ENCODE measurements around the gene OTOF.

Gene OTOF

DNA sequence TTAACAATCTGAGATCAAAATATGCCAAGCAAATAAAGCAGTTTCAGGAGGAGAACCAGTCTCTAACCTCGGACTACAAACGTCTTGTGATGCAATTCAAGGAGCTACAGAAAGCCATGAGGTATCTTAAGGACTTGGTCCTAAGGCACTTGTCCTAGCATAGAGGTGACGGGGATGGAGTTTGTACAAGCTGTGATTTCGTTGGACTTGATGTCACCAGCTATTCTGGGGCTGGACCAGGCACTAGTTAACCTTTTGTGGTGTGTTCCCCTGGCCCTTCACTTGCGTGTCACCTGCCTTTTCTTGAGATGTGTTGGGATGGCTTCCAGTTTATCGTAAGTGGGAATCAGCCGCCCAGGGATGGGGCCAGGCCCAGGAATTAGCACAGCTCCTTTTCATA lies 33.7 kb downstream of the OTOF start:
- DNase-seq: no peak

- no peak for DNase-seq
Measured at GRCh38 chr2:26442707-26443106, 35.2 kb downstream of the OTOF start.

DNA sequence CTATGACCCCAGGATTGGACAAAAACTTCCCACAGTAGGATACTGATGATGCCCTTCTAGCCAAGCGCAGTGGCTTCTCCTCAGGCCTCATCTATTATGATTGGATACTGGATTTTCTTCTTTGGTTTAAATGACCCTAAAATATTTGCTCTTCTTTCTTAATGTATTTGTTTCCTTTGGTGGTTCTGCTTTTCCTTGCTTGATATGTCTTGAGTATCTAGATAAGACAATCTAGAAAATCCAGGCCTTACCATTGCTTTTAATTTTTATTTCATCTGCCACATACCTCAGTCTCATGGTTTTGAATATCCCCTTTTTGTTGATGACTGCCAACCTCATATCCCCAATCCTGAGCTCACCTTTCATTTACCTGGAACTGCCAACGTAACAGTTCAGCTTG lies 35.6 kb downstream of the OTOF start:
- DNase-seq: no peak

- DNase-seq: no peak
Measured at GRCh38 chr2:26438926-26439325, 39.0 kb downstream of the OTOF start.

DNA sequence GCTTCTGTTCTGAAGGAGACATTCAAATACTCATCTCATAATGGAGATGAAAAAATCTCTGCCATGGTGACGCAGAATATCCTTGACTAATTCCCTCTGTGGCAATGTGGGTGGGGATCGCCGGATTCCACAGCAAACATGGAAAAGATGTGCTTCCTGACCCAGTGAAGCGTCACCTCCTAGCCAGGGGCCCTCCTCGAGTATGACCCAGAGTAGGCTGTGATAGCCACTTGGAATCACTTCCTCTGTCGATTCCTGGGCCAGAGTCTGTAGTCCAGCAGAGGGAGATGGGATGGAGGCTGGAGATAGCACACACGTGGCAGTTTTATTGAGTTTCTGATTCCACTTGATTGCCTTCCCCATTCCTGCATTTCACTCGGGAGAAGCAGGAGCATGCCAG lies 39.4 kb downstream of the OTOF start:
- DNase-seq: no peak

GRCh38 chr2:26435106-26435505 lies 42.8 kb downstream of the OTOF start:
- no peak for DNase-seq

GRCh38 chr2:26432859-26433258 lies 45.1 kb downstream of the OTOF start:
- no peak for DNase-seq

GRCh38 chr2:26432363-26432762 lies 45.6 kb downstream of the OTOF start:
- DNase-seq: no peak

DNA sequence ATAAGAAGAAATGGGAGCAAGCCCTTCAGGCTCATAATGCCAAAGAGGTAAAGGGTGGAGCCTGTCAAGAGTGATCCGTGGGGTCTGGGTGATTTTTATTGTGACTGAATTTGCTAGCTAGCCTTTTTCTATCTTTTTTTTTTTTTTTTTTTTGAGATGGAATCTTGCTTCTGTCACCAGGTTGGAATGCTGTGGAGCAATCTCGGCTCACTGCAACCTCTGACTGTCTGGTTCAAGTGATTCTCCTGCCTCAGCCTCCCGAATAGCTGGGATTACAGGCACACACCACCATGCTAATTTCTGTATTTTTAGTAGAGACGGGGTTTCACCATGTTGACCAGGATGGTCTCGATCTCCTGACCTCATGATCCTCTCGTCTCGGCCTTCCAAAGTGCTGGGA lies 47.1 kb downstream of the OTOF start:
- DNase-seq: no peak

DNA sequence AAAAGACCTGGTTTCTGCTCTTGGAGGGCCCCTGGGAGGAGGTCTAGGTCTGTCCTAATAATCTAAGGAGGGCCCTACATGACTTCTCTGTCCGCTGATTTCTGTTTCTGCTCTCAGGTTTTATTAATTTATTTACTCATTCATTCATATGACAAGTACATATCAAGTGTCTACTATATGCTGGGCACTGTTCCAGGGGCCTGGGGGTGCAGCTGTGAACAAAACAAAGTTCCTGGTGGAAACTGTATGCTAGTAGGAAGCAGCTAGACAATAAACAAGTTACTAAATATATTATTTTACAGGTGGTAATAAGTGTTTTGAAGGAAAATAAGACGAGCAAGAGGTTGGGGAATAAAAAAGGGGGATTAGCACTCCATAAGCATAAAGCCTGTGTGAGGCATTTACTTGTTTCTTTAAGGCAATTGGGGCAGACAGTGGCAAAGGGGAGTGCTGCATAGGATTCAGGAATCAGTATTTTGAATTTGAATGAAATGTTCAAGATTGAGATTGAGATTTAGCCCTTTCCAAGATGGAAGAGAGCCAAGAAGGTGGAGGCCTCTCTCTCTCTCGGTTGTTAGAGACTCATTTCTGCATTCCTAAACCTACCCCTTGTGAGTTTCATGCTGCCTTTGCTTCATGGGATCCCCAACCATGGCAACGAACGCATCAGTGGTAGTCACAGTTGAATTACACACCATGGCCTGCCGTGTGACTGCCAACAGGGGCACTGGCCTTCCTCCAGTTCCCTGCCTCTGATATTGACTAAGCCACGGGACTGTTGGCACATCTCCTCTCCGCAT lies 47.9 kb downstream of the OTOF start:
- no peak for DNase-seq

DNA sequence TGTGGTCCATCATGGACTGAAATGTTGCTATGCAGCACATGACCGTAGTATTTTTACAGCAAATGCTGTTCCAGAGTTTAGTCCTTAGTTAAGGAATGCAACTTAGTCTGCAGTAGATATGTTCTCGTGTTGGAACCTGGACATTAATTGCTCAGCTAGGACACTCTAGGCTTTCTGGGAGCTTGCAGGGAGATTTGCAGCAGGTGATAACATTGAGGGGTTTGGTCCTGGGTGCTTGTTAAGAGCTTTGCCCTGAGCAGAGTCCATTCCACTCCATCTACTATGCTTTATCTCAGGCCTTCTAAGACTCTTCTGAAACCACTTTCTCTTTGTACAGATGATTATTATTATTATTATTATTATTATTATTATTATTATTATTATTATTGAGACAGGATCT lies 49.1 kb downstream of the OTOF start:
- no peak for DNase-seq

DNA sequence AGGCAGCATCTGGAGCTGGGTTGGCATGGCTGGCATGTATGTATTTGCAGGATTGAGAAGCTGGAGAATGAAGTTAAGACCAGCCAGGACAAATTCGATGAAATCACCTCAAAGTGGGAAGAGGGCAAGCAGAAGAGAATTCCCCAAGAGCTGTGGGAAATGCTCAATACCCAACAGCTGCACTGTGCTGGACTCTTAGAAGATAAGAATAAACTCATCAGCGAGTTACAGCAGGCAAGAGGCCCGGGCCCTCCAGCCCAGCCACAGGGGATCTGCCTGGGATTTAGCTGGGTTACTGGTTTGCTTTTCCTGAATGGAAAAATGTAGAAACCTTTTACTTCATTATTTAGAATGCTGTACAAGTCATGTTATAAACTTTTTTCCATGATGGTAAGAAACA lies 53.7 kb downstream of the OTOF start:
- no peak for DNase-seq

- no peak for DNase-seq
Measured at GRCh38 chr2:26423750-26424149, 54.2 kb downstream of the OTOF start.

DNA sequence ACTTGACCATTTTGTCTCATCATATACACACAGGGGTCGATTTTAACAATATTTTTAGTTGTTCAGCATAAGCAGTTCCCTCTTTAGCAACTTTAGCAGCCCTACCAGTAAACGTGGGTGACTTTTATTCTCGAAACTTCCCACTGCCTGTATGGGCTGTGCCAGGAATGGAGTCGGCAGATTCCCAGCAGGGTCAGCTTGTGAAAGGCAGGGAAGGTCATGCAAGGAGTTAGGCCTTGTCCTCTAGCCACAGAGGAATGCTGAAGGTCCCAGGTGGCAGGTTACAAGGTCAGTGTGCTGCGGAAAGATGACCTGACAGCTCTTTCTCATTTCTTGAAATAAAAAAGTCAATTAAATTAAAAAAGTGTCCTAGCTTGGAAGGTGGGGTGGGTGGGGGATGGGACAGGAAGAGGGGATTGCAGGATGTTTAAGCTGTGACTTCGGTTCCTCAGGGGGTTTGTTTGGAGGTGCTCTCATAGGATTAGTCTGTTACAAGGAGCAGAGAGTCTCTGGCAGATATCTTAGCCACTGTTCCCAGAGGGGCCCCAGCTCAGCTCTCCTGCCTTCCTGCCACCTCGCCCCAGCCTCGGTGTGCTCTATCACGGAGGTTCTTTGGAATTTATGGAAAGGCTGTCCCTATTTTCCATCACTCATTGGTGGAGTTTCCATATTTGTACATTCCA lies 54.8 kb downstream of the OTOF start:
- peak; percentile 42 for DNase-seq

GRCh38 chr2:26421961-26422360 lies 56.0 kb downstream of the OTOF start:
- DNase-seq: no peak

DNA sequence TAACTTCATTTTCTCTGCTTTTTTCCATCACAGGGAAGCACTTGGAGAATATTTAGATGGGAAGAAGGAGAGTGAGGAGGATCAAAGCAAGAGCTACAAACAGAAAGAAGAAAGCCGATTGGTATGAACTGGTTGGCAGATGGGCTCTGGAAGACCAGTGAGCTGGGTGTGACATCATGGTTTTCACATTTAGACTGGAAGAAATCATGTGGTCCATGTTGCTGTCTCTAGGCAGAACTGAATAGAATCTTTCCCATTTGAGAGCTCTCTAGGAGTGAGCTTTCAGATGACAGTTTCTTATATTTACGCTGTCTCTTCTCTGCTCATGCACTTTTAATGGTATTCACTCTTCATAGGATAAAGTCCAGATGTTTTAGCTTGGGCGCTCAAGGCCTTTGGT lies 63.6 kb downstream of the OTOF start:
- DNase-seq: peak; percentile 24

- no peak for DNase-seq
Measured at GRCh38 chr2:26412091-26412673, 65.7 kb downstream of the OTOF start.

DNA sequence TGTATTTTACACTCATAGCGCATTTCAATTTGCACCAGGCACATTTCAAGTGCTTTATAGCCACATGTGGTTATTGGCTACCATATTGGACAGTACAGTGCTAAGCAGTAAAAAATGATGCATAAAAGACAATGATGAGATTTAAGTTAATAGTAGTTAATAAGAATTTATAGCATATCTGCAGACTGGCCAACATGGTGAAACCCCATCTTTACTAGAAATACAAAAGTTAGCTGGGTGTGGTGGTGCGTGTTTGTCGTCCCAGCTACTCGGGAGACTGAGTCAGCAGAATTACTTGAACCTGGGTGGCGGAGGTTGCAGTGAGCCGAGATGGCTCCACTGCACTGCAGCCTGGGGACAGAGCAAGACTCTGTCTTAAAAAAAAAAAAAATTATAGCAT lies 66.5 kb downstream of the OTOF start:
- no peak for DNase-seq

DNA sequence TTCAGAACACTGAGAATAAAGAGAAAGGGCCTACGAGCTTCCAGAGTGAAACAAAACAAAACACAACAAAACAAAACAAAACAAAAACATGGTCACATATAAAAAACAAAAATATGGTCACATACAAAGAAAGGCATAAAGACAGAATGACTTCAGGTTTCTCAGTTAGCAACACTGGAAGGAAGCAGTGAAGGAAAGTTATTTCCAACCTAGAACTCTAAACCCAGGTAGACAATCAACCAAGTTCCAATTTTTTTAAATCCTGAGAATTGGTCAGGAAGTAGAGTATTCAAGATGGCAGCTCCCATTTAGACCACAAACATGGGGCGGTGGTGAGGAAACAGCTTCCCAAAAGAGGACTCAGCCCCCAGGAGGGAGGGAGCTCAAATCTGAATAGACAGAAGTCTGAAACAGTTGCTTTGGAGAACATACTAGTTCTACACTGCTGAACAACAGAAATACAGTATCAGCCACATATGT lies 67.1 kb downstream of the OTOF start:
- DNase-seq: no peak

GRCh38 chr2:26409785-26410184 lies 68.1 kb downstream of the OTOF start:
- DNase-seq: no peak

GRCh38 chr2:26407526-26407925 lies 70.4 kb downstream of the OTOF start:
- DNase-seq: no peak
